EH (cell line): ENCODE measurements around the gene ZIC5.

ENCODE experiments used
- DNase-seq: peaks from one replicate; pipeline ENCODE4 v3.0.0-alpha.2; 2015; ENCODE audit warnings: low read depth

ZIC5 gene

GRCh38 chr13:99987154-99988019 is 15.8 kb upstream of the ZIC5 start:
- DNase-seq, result no peak

GRCh38 chr13:99986741-99987140 is 15.2 kb upstream of the ZIC5 start:
- no peak for DNase-seq

- DNase-seq, result no peak
Measured at GRCh38 chr13:99985886-99986527, 14.4 kb upstream of the ZIC5 start.

GRCh38 chr13:99985241-99985874 is 13.8 kb upstream of the ZIC5 start:
- no peak for DNase-seq

- DNase-seq, result no peak
Measured at GRCh38 chr13:99984461-99985240, 13.1 kb upstream of the ZIC5 start.

- no peak for DNase-seq
Measured at GRCh38 chr13:99983499-99984401, 12.2 kb upstream of the ZIC5 start.

GRCh38 chr13:99982731-99983498 is 11.3 kb upstream of the ZIC5 start:
- DNase-seq, result no peak

GRCh38 chr13:99982036-99982730 is 10.6 kb upstream of the ZIC5 start:
- DNase-seq, result peak; percentile 28

GRCh38 chr13:99981735-99982035 is 10.1 kb upstream of the ZIC5 start, which contains the start of gene ZIC2:
TSS of gene ZIC2 (plus strand) at chr13:99981784. CDS start at chr13:99982065, 281 bp downstream.
- DNase-seq, result no peak

- peak; percentile 40 for DNase-seq
Measured at GRCh38 chr13:99980824-99981734, 9.5 kb upstream of the ZIC5 start.

GRCh38 chr13:99980201-99980823 is 8.7 kb upstream of the ZIC5 start:
- DNase-seq, result peak; percentile 72

GRCh38 chr13:99979453-99980200 is 8.1 kb upstream of the ZIC5 start:
- no peak for DNase-seq

GRCh38 chr13:99978799-99979452 is 7.4 kb upstream of the ZIC5 start:
- DNase-seq, result no peak

GRCh38 chr13:99977912-99978798 is 6.6 kb upstream of the ZIC5 start:
- DNase-seq, result no peak

GRCh38 chr13:99977334-99977911 is 5.9 kb upstream of the ZIC5 start:
- no peak for DNase-seq

GRCh38 chr13:99976575-99976974 is 5.0 kb upstream of the ZIC5 start:
- no peak for DNase-seq
